Hematopoietic multipotent progenitor cell treated with erythropoietin and hydrocortisone succinate and interleukin-3 and kit ligand, for 15 days (in vitro differentiated cells): ENCODE results near the gene AGL.
"Not testable (repeated sequence)": the region's sequence is repeated elsewhere in the genome, so short reads cannot be mapped to it uniquely, and the experiment has no call there.

Experiments
- DNase-seq: peaks from one replicate; pipeline ENCODE4 v3.0.0-alpha.2; 2015; ENCODE audit warnings: low spot score

The AGL gene

GRCh38 chr1:99849744-99850458, at the start of gene AGL:
Gene AGL (plus strand): TSS chr1:99850361. CDS start chr1:99851043, 682 bp downstream.
- DNase-seq: peak; percentile 66

GRCh38 chr1:99801584-99801983, 48.6 kb upstream of the AGL start:
- no peak for DNase-seq

GRCh38 chr1:99806882-99807281, 43.3 kb upstream of the AGL start:
- no peak for DNase-seq

GRCh38 chr1:99808391-99809115, 41.6 kb upstream of the AGL start:
- DNase-seq: peak; percentile 88

- no peak for DNase-seq
Measured at GRCh38 chr1:99811075-99811474, 39.1 kb upstream of the AGL start.

DNA sequence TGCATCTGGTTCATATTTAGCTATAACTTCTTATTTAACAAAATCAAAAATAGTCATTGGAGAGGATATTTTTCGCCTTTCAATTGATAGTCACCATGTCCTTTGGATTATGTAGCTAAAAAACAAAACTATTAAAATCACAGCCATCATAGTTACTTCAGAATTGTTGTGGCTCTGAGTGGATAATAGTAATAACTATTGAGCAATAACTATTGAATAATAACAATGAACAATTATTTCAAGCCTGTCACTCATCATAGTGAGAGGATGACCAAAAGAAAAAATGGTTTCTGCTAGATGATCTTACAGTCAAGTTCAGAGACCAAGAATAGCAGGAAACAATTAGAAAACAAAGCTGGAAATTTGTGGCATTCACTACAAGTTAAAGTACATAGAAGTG, 38.4 kb upstream of the AGL start:
- no peak for DNase-seq

- no peak for DNase-seq
Measured at GRCh38 chr1:99814373-99814900, 35.7 kb upstream of the AGL start.

DNA sequence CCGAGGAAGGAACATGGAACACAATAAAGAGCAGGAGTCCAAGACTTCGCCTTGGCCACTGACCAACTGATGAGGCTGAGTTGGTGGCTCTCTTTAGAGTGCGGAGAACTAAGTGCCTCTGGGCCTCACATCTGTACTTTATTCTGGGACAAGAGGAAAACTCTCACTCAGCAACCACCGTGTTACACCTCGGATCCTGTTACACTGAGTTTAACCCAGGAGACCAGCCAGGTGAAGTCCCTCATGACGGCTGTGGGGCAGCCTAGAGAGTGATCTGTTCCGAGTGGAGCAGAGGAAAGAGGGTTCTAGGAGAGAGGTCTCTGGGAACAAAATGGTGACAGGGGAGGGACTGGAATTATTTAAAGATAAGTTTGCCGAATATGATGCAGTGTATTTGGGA, 33.5 kb upstream of the AGL start:
- no peak for DNase-seq

DNA sequence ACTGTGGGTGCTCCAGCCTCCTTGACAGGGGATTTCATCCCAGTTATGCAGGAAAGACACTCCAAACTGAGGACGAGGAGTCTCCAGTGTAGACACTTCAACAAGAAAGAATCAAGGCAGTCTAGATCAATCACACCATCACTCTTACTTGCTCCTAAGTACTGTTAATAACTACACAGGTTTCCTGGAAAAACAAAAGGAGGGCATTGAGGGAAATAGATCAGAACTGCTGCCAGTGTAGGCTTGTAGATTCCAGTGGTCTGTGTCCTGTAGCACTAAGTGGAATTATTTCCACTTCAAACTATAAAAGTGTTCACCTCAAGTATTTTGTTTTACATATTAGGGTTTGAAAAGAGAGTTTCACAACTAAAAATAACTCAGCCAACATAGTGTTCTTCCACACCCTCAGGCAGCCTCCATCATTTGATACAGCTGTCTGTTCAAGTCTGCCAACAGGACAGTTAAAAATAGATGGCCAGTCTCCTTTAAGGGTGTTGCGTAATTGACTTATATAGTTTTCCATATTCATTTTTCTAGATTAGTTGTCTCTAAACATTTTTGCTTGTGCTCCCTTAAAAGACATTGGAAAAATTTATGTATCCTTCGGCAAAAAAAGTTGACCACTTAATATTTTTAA, 32.0 kb upstream of the AGL start:
- no peak for DNase-seq

DNA sequence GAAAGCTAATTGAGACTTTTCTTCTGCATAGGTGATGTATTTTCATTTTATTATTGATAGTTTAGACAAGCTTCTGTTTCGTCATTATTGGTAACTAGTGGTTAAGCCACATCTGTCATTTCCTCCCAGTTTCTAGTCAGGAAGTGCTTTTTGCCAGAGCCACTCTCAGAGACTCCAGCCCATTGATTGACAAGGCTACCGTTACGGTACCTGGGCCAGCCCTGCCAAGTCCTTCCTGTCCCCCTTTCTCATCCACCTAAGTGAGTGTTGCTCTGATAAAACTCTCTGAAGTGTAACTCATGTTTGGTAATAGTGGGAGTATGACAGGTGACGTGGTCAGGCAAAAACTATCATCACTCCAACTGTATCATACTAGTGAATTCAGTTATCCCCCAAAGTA, 29.6 kb upstream of the AGL start:
- DNase-seq: no peak

DNA sequence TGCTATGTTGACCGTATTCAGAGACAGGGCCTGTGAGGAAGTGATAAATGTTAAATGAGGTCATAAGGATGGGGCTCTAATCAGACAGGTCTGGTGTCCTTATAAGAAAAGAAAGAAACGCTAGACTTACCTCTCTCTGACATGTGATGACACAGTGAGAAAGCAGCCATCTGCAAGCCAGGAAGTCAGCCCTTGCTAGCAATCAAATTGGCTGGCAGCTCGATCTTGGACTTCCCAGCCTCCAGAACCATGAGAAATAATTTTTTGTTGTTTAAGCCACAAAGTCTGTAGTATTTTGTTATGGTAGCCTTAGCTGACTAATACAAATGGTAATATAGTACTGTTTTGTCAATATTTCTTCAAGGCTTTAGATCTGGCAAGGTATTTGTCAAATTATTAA, 25.1 kb upstream of the AGL start:
- no peak for DNase-seq

DNA sequence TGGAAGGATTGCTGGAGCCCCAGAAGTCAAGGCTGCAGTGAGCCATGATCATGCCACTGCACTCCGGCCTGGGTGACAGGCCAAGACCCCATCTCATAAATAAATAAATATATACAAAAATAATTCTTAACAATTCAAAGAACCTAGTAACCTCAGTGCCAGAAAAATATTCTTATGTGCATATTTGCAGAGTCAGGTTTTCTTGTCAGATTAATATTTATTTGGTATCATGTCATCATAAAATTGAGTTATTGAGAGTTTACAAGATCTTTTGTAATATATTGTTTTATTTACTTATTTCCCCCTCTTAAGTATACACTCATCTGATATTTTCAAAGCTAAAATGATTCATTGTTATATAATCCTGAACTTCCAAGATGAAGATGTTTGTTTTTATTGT, 24.5 kb upstream of the AGL start:
- no peak for DNase-seq

DNA sequence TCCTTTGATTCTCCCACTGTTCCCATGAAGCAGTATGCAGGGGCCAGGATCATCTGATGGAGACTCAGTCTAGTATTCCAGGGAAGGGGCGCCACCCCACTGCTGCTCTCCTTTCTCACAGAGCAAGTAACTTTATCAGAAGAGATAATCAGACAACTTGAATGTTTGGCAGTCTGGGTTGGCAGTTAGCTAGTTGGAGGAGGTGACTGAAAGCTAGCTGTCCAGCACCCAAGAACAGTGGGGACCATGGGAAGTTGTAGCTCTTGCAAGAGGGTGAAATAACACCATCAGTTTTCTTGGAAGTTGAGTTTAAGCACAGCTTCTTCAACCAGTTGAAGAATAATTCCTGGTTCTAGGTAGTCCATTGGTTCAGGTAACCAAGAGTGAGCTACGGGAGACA, 22.2 kb upstream of the AGL start:
- no peak for DNase-seq

DNA sequence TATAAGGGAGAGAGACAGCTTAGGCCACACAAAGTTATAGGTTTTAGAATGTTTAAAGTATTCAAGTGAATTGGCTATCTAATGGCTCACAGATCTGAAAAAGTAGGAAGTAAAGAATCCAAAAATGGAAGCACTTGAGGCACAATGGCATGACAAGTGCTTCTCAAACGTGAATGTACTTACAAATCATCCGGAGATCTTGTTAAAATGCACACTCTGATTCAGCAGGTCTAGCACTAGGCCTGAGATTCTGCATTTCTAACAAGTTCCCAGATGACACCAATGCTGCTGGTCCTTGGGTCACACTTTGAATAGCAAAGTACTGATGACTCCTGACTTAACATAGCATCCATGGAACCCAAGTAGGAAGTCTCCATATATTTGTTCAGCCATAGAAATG, 20.9 kb upstream of the AGL start:
- no peak for DNase-seq

GRCh38 chr1:99833911-99834310, 16.2 kb upstream of the AGL start:
- not testable (repeated sequence) for DNase-seq

DNA sequence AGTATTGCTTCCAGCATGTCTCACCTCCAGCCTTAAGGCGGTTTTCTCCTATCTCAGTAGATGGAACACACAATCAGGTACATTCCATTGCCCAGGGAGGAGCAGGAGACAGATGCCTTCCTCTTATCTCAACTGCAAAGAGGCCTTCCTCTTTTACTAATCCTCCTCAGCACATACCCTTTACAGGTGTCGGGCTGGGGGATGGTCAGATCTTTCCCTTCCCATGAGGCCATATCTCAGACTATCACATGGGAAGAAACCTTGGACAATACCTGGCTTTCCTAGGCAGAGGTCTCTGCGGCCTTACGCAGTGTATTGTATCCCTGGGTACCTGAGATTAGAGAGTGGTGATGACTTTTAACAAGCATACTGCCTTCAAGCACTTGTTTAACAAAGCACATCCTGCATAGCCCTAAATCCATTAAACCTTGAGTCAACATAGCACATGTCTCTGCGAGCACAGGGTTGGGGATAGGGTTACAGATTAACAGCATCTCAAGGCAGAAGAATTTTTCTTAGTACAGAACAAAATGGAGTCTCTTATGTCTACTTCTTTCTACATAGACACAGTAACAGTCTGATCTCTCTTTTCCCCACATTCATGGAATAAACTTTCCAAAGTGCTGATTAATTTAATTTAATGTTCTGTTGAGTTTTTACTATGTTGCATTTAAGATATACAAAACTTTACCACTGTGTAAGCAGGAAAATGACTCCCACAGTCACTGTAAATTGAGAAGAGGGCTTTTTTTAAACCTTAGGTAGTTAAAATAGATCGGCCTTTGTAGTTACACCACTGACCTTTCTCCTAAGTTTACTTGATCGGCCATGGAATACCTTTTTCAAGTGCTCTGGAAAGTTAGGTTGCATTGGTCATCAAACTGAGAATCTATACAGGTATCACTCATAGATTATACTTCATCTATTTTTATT, 13.7 kb upstream of the AGL start:
- not testable (repeated sequence) for DNase-seq

GRCh38 chr1:99840353-99840752, 9.8 kb upstream of the AGL start:
- DNase-seq: not testable (repeated sequence)

- DNase-seq: no peak
Measured at GRCh38 chr1:99843760-99844159, 6.4 kb upstream of the AGL start.

GRCh38 chr1:99845201-99845600, 5.0 kb upstream of the AGL start:
- not testable (repeated sequence) for DNase-seq

DNA sequence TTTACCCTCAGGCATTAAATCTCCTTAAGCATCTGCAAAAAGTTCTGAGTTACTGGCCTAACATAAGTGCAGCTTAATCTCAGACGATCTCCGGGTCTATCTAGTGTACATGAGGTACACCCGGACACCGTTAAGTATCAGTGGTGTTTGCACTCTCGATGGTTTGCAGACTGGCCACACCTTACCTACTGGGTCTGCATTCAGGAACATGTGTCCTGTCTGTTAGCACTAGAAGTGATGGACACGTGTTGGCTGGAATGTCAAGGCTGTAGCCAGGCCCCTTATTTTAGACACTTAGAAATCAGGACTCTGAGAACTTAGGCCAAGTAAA, 783 bp upstream of the AGL start:
- DNase-seq: no peak

DNA sequence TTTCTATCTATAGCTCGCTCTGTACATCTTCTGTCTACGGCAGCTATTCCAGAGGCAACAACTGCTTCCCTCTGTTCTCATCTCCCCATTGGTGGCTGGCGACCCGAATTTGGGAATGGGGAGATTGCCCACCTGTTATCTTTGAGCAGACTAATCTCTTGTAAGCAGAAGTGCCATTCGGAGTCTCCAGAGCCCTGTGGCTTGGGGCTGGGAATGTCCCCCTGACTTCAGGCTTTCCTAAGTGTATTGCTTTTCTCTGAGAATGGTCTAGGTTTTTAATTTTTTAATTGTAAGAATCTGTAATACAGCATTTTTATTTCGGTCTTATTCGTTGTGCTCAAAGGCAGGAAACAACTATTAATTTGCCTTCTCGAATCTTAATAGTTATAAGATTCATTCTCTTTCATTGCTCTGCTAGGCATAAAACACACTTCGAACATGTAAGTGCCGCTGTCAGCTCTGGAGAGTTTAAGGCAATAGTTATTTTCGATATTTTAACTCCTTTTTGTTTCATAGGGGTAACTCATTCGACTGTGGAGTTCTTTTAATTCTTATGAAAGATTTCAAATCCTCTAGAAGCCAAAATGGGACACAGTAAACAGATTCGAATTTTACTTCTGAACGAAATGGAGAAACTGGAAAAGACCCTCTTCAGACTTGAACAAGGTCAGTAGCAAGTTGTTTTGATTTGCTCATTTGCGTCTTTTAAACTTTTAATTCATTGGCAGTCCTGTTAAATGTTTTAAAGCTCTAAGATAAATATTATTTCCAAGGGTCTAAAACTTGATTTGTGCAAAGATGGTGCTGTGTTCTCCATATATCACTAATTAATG, 514 bp downstream of the AGL start:
- DNase-seq: no peak
